GM23338 (cell line): ENCODE data around the gene SULT1C3.

ENCODE experiments used
- EZH2 ChIP-seq: fragments of 200-600 bp; sonication (generic); IDR thresholded peaks from one replicate; pipeline ENCODE4 v1.8.0; 2017; ENCODE audit warnings: antibody characterized with exemption, mild to moderate bottlenecking, low read depth; ENCODE audit not compliant: unreplicated experiment
- NANOG ChIP-seq: IDR thresholded peaks from 2 replicates; pipeline ENCODE4 v1.6.1; 2016; ENCODE audit warnings: antibody characterized with exemption, borderline replicate concordance
- TF ChIP-seq, protein P1 (sequence below), 2 experiments: fragments of 200-600 bp in 1 of 2; sonication (generic) in 1 of 2; conservative IDR thresholded peaks; 2 replicates each; pipeline versions ENCODE4 v1.5.1 to v1.6.1; 2016 to 2017; ENCODE audit warnings: antibody characterized with exemption in 2 of 2, low read depth in 2 of 2, mild to moderate bottlenecking in 2 of 2, moderate library complexity in 1 of 2
- TF ChIP-seq, protein P2 (sequence below): IDR thresholded peaks from one replicate; pipeline ENCODE4 v1.6.1; 2018; ENCODE audit warnings: antibody characterized with exemption; ENCODE audit not compliant: unreplicated experiment

DNA sequence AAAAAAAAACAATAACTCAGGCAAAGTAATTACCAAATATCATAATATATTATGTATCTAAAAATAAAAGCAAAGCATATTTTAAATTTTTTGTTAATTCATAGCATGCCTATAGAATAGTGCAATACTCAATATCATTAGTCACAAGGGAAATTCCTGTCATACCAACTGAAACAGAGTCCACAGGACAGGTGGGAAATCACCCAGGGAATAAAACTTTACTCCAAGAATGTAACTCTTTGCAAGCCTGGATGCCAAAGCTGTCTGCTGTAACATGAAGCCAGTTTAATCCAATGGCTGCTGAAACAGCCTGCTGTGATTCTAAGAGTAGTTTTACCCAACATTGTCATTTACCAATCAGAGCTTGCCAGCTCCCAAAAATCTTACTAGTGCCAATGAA is 40.0 kb upstream of the SULT1C3 start:
- TF ChIP-seq, protein P1, sequence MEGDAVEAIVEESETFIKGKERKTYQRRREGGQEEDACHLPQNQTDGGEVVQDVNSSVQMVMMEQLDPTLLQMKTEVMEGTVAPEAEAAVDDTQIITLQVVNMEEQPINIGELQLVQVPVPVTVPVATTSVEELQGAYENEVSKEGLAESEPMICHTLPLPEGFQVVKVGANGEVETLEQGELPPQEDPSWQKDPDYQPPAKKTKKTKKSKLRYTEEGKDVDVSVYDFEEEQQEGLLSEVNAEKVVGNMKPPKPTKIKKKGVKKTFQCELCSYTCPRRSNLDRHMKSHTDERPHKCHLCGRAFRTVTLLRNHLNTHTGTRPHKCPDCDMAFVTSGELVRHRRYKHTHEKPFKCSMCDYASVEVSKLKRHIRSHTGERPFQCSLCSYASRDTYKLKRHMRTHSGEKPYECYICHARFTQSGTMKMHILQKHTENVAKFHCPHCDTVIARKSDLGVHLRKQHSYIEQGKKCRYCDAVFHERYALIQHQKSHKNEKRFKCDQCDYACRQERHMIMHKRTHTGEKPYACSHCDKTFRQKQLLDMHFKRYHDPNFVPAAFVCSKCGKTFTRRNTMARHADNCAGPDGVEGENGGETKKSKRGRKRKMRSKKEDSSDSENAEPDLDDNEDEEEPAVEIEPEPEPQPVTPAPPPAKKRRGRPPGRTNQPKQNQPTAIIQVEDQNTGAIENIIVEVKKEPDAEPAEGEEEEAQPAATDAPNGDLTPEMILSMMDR (conservative IDR thresholded peaks at IDR 0.05; ENCODE audit: low read depth in 2 of 2) = no peak
- TF ChIP-seq, protein P2, sequence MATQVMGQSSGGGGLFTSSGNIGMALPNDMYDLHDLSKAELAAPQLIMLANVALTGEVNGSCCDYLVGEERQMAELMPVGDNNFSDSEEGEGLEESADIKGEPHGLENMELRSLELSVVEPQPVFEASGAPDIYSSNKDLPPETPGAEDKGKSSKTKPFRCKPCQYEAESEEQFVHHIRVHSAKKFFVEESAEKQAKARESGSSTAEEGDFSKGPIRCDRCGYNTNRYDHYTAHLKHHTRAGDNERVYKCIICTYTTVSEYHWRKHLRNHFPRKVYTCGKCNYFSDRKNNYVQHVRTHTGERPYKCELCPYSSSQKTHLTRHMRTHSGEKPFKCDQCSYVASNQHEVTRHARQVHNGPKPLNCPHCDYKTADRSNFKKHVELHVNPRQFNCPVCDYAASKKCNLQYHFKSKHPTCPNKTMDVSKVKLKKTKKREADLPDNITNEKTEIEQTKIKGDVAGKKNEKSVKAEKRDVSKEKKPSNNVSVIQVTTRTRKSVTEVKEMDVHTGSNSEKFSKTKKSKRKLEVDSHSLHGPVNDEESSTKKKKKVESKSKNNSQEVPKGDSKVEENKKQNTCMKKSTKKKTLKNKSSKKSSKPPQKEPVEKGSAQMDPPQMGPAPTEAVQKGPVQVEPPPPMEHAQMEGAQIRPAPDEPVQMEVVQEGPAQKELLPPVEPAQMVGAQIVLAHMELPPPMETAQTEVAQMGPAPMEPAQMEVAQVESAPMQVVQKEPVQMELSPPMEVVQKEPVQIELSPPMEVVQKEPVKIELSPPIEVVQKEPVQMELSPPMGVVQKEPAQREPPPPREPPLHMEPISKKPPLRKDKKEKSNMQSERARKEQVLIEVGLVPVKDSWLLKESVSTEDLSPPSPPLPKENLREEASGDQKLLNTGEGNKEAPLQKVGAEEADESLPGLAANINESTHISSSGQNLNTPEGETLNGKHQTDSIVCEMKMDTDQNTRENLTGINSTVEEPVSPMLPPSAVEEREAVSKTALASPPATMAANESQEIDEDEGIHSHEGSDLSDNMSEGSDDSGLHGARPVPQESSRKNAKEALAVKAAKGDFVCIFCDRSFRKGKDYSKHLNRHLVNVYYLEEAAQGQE = no peak
- no peak for TF ChIP-seq EZH2
- no peak for TF ChIP-seq NANOG
